A172 (cell line): ENCODE measurements around the gene IL4. TPM values are rescaled to one million over a fixed set of nuclear protein-coding genes. Genes with fewer than 3 reads are reported as not detected.
A peak's percentile ranks its signal among the peaks of the same experiment; 100 is the strongest.
"Not testable (repeated sequence)": the region's sequence is repeated elsewhere in the genome, so short reads cannot be mapped to it uniquely, and the experiment has no call there.

ENCODE experiments used
- DNase-seq: peaks from one replicate; pipeline ENCODE4 v3.0.0-alpha.2; 2015; ENCODE audit warnings: low spot score
- total RNA-seq: library from RNA; depleted of rRNA; stranded (reverse); fragments of >200 nt; shearing (Covaris generic); gene quantifications from 2 replicates; pipeline ENCODE4 v1.2.3, GENCODE V29; 2014

Gene IL4
- total RNA-seq, 1 experiment from 2014 or later = not detected

DNA sequence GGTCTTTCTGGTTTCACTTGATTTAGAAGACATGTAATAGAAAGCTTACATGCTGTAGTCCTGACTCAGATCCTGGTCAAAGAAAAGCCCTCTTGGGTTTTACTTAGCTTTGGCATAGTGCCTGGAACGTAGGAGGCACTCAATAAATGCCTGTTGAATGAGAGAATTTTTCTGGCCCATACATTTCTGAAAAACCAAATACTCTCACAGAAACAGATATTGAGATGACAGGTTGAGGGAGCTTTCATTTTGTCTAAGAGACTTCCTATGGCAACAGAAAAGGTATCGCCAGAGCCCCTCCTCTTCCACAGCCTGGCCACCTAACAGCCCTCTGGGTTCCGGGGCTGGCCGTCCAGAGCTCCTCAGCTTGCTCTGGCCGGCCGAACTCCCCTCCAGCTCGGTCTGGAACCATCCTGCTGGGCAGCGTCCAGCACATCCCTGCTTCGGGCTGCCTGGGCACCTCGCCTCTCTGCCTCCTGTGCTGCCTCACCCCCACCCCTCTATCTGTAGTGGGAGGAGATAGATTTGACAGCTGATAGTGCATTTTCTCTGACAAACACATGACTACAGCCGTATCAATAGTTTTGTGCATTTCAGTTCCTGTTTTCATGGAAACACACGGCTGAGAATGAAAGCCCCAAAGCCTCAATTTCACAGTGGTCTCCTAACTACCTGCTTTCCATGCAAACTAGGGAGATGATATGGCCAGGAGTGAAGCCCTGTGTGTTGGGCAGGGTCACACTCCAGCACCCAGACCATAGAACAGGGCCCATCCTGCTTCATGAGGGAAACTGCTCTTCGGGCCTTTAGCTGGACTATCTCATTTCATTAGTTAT is 1.1 kb downstream of the IL4 start:
- peak; percentile 81 for DNase-seq

DNA sequence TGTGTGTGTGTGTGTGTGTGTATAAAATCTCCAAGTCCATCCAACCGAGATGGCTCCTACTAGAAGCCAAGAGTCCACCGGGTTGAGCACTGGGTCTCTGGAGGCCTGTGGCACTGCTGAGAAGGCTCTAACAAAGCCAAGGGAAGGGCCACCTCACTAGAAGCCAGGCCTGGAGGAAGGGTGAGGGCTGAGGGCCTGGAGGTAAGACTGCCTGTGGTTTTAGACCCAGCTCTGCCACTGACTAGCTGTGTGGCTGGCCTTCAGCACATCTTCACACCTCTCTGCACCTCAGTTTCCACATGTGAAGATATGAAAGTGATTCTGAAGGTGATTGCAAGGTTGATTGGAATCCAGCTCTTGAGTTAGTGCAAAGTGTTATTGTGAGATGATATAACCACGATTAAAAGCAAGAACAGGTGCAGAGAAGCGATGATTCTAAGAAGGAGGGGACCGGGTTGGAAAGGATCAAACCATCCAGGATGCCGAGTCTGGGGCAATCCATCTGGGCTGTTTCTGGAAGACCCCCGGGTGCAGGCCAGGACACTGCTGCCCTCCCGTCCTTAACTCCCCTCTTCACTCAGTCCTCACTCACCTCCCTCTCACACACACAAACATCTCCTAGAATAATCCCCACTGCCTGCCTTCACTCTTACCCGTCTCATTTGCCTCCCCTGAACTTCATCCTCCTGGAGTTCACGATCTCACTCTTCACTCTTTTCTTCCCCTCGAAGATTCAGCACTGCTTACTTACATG is 2.3 kb downstream of the IL4 start:
- no peak for DNase-seq

DNA sequence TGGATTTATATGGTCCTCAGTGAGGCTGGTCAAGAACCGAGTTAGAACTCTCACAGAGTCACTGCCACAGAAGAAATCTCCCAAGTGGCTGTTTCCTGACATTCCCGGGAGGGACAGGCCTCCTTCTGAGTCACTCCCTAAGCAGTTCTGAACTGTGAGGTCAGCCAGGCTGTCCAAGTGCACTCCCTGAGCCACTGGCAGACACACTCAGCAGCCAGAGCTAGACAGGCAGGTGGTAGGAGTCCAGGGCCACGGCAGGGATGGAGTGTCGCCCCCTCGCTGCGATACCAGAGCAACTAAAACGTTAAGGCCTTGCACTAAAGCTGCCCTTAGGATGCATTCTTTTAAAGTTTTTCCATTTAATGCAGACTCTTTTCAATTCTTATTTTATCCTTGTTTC is 3.4 kb downstream of the IL4 start:
- peak; percentile 97 for DNase-seq

DNA sequence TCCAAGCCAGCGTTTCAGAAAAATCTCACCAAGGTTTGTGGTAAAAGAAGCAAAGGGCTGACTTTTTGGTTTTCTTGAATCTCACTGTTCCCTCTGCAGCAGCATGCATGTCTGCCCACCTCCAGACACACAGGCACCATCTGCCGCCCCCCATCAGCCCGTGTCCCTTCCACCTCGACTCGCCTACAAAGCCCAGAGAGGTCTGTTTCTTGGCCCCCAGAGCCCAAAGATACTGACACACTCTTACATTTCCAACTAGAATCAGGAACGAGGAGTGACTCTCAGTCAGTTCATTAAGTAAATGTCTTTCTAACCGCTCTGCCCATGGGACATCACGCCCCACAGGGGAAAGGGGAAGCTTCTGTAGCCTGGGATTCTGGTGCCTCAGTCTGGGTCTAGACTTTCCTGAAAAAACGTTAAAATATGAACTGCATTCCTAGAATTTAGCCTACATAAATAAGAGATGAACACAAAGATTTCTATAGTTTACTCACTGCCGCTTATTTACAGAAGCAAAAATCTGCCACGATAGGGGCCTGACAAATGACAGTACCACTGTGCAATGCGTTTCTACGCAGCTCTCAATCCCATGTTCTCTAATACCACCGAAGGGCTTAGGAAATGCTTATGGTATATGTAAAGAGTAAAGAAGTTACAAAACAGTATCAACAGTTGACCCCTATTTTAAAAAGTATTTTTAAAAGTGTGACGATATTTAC is 4.1 kb downstream of the IL4 start:
- DNase-seq = no peak

DNA sequence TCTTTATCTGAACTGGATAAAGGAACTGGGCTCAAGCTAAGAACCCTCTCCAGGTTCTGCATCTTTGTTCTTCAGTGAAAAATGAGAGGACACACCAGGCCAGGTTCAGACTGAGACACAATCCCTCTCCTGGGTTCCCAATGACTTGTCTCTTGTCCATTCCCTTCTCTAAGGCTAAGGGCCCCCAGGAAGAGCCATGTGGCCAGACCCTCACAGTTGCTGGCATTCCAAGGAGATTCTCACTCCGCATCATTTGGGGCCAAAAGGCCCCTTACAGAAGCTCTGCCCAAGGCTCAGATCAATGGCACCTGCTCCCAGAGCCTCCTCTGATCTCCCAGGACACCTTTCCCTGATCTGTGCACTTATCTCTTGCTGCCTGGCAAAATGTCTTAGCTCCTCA is 4.9 kb downstream of the IL4 start:
- no peak for DNase-seq

DNA sequence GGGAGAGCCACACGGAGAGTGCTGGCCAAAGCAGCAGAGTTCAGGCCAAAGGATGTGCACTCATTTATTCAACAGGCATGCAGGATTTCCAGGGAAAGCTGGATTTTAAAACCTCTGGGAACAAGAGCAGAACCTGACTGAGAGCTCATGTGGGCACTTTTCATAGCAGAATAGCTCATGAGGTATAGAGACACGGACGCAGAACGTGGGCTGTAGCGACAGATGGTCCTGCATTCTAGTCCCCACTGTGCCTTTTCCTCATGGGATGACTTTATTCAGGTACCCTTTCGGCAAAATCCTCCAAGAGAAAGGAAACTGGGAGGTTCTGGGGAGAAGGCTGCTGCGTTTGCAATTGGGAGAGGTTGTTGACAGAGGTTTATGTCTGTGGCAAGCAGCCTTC is 5.4 kb downstream of the IL4 start:
- no peak for DNase-seq

DNA sequence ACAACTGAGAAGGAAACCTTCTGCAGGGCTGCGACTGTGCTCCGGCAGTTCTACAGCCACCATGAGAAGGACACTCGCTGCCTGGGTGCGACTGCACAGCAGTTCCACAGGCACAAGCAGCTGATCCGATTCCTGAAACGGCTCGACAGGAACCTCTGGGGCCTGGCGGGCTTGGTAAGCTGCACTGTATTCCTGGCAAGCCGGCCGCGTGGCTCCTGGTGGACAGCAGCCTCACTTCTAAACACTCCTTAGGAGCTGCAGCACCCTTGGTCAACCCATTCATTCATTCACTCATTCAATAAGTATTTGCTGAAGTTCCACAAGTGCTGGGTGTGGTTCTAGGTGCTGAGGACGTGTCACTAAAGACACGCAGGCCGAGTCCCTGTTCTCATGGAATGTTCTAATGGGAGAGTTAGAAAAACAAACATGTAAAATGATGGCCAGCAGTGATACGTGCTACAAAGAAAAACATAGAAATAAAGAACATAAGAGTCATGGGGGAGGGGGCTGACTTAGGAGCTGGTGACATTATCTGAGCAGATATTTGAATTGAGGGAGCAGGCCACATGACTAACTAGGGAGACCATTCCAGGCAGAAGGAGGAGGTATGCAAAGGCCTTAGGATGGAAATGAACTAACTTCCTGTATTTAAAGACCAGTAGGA is 6.1 kb downstream of the IL4 start:
- DNase-seq = no peak

DNA sequence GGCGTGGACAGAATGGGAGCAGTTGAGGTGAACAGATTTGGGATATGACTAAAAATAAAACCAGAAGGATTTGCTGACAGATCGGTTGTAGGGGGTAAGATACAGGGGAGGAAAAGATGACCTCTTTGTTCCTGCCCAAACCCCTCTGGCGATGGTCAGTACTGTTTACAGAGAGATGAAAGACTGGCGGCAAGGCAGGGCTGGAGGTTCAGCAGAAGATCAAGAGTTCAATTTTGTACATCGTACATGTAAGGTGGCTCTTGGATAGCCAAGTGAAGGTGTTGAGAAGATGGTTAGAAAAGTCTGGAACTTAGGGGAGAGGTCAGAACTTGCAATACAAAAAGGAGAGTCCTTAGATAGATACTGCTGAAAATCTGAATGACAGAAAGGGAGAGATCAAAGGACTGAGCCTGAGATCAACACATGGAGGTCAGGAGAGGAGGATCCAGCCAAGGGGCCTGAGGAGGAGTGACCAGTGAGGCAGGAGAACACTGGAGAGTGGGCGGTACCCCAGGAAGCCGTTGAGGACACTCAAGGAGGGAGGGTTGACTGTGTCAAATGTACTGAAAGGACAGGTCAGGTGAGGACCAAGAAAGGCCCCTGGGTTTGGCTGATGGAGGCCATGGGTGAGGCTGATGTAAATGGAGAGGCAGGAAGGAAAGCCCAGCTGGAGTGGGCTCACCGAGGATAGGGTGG is 7.1 kb downstream of the IL4 start:
- DNase-seq = no peak

DNA sequence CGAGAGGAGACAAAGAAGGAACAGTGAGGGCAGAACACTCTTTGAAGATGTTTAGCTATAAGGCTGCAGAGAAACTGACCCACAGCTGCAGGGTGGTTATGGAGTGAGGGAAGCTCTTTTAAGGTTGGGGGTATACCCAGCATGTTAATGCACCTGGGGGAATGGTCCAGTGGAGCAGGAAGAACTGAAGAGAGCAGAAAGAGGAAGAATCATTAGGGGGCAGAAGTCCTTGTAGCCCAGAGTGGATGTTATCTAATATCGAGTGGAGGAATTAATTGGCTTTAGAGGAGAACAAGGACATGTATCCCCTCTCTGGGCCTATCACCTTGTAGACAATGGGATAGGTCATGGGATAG is 7.7 kb downstream of the IL4 start:
- no peak for DNase-seq

DNA sequence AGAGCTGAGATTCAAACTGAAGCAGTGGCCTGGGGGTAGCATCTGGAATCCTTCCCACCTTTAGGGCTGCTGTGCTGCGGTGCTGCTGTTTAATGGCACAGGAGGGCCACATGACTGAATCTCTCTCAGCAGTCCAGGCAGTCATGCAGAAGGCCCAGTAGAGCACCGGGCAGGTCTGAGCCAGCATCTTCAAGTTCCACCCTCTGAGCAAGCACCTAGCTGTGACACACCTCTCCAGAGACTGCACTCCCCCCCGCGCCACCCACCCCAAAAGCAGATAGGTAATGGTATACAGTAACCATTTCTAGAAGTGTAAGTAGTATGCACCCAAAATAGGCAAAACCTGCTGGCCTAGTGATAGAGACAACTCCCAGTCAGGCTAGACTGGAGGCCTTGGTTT is 8.2 kb downstream of the IL4 start:
- no peak for DNase-seq

DNA sequence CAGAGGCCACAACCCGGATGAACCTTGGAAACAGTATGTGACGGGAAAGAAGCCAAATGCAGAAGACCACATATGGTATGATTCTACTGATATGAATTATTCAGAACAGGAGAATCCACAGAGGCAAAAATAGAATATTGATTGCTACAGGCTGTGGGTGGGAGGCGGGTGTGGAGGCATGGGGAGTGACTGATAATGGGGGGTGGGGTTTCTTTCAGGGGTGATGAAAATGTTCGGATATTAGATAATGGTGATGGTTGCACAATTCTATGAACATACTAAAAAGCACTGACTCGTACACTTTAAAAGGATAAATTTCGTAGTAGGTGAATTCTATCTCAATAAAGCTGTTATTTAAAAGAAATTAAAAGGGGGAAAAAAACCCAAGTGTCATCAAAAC is 10.7 kb downstream of the IL4 start:
- DNase-seq = no peak

DNA sequence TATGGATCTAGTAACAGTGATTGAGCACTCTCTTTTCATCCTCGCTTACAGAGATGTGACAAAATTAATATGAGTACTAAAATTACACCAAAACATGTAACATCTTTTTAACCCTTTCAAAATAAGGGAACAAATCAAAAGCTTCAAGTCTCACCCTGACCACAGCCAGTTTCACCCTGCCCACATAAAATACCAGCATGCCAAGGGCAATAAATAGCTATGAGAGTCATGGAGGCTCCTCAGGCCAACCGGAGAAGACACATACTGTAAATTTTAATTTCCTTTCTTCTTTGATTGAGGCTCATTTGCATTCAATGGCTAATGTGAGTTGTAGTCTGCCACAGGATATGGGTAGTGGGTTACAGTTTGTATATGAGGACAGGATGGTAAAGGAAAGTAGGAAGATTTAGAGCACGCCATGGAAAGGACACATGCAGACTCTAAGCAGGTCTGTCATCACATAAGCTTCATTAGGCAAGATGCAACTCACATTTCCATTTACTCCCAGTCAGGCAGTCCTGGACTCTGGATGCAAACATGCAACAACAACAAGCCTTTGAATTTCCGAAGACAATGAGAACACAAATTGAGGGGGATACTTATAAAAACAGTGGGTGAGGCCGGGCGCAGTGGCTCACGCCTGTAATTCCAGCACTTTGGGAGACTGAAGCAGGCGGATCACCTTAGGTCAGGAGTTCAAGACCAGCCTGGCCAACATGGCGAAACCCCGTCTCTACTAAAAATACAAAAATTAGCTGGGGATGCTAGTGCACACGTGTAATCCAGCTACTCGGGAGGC is 11.3 kb downstream of the IL4 start:
- DNase-seq = no peak

DNA sequence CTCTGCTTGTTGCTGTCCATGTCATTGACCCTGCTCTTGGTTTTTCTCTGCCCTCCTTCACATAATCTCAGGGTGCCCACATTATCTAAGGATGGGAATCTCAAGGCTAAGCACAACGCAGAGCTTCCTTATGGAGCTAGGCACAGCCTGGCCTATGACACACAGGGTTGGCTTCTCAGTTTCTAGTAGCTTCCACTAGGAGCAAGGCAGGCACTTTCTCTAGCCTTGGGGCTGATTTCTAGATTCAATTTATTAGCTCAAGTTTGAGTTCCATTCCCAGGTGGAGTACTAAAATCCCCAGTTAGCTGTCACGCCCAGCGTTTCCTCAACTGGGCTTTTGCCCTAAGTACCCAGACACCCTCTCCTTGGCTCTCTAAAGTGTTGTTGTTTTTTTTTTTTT is 12.4 kb downstream of the IL4 start:
- DNase-seq = no peak

DNA sequence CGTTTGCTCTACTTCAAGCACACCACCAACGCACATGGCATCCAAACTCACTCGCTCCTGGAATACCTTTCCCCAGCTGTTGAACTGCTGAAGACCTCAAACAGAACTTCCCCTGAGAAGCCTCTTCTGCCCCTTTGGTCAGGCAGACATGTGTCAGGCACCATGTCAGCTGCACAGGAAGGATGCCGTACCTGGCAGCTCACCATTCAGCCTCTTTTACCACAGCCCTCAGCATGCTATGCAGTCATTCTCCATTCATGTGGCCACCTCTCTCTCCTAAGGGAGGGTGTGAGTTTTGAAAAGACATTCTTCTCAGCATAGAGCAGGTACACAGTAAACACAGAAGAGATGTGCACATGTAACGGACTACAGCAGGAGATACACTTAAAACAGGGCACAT is 14.2 kb downstream of the IL4 start:
- no peak for DNase-seq

DNA sequence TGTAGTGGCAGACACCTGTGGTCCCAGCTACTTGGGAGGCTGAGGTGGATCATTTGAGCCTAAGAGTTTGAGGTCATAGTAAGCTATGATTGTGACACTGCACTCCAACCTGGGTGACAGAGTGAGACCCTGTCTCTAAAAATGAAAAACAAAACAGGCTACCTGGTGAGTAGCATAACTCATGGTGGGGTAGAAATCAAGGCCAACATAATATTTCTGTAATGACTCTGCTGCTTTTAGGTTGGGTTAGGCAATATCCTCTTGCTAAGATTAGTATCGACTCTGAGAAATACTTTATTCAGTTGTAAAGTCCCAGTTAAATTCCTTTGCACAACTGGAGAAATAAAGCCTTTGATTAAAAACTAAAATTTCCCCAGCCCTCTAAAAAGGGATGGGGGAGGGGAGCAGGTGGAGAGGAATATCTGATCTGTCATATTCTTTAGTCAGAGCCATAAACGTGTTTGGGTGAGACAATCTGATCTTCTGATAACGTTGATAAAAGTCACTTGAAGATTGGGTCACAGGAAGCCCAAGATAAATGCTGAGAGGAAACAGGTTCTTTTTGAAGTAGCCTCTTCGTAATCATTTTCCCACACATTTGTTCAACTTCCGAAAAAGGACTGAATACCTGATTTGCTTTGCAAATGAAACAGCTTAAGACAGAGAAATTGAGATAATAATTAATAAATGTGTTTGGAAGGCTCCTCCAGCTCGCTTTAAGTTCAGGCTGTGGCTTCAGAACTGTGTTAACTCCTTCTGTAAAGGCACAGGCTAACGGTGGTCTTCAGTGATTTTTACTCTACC is 14.9 kb downstream of the IL4 start:
- DNase-seq = no peak

DNA sequence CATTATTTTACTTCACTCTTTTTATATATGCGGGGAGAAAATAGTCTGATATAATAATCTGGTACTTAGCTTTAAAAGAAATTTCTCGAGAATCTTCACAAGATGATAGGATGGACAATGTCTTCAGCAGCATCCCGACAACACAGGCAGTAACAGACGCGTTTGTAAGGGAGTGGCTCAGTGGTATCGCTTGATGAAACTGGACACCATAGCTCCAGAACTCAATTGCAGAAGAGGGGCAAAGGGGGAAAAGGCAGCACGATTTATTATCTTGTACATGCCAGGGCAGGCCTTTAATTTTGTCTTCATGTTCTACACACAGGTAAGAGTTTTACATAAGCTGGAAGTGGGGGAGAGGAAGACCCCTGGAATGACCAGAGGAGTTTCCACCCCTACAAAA is 15.7 kb downstream of the IL4 start:
- DNase-seq = no peak

DNA sequence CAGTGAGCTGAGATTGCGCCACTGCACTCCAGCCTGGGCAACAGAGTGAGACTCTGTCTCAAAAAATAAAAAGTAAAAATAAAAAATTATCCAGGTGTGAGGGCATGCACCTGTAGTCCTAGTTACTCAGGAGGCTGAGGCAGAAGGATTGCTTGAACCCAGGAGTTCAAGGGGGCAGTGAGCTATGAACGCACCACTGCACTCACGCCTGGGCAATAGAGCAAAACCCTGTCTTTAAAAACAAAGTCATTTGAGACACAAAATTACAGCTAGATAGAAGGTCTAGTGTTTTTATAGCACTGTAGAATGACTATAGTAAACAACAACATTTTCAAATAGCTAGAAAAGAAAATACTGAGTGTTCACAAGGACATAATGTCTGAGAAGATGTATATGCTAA is 16.4 kb downstream of the IL4 start:
- DNase-seq = no peak

DNA sequence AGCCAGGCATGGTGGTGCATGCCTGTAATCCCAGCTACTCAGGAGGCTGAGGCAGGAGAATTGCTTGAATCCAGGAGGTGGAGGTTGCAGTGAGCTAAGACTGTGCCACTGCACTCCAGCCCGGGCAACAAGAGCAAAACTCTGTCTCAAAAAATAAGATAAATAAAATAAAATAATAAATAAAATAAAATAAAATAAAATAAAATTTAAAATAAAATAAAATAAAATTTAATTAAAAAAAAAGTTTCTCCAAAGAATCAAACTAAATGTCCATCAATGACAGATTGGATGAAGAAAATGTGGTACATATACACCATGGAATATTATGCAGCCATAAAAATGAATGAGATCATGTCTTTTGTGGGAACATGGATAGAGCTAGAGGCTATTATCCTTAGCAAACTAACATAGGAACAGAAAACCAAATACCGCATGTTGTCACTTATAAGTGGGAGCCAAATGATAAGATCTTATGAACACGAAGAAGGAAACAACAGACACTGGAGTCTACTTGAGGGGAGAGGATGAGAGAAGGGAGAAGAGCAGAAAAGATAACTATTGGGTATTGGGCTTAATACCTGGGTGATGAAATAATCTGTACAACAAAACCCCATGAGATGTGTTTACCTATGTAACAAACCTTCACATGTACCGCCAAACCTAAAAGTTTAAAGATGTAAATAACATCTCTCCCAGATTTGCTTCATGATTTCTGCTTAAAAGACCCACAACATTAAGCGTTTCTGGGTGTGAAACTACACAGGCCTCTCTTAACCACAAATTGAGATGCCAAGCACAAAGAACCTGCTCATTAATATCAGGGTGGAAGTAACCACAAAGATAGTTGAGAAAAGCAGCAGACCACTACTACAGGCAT is 18.2 kb downstream of the IL4 start:
- DNase-seq = not testable (repeated sequence)

DNA sequence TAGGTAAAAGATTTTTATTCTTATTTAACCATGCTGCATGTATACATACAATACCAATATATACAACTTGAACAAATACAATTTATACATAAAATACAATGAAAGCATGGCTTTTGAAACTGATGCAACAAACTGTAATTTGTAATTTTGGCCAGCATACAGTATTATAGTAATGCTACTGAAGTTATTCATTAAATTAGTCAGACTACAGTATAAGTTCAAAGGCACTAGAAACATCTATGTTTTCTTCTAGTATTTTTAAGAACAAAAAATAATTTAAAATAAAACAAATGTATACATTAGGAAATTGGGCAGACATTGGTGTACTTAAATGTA is 18.8 kb downstream of the IL4 start:
- no peak for DNase-seq
